Testis (tissue), 3 donors: ENCODE measurements around the gene OTOGL. TPM values are rescaled to one million over a fixed set of nuclear protein-coding genes. Genes with fewer than 3 reads are reported as not detected.

Source experiments
- DNase-seq: peaks from one replicate; pipeline ENCODE4 v3.0.0-alpha.2; 2019
- H3K27ac ChIP-seq, 2 donors: fragments of 200-600 bp; sonication (generic); one replicate each; pipeline ENCODE4 v1.5.1; 2019
- H3K27me3 ChIP-seq: fragments of 200-600 bp; sonication (generic); one replicate; pipeline ENCODE4 v1.5.1; 2019
- H3K36me3 ChIP-seq: fragments of 200-600 bp; sonication (generic); one replicate; pipeline ENCODE4 v1.5.1; 2017; ENCODE audit warnings: low read depth; ENCODE audit errors: missing control alignments
- H3K4me1 ChIP-seq: fragments of 200-600 bp; sonication (generic); one replicate; pipeline ENCODE4 v1.5.1; 2019
- H3K4me3 ChIP-seq, 2 donors: fragments of 200-600 bp; sonication (generic); one replicate each; pipeline ENCODE4 v1.5.1; 2017 to 2019
- H3K9me3 ChIP-seq: fragments of 200-600 bp; sonication (generic); one replicate; pipeline ENCODE4 v1.5.1; 2017
- CTCF ChIP-seq, 3 experiments: fragments of 450-650 bp in 2 of 3; fragments of 200-600 bp in 1 of 3; sonication (generic) in 1 of 3; IDR thresholded peaks; one replicate each; pipeline ENCODE4 v1.5.1; 2016 to 2019; ENCODE audit warnings: antibody characterized with exemption in 3 of 3, mild to moderate bottlenecking in 2 of 3, moderate library complexity in 1 of 3
- POLR2A ChIP-seq: fragments of 450-650 bp; IDR thresholded peaks from one replicate; pipeline ENCODE4 v1.6.1; 2017; ENCODE audit warnings: antibody characterized with exemption, mild to moderate bottlenecking, moderate library complexity
- WGBS, 2 donors: methylation state at CpG; one replicate each; pipeline ENCODE4 v1.1.5; 2018; 5-methylcytosine and 5-hydroxymethylcytosine counted together
- intact Hi-C: fragments of 100-400 bp; cut with DNase I; formaldehyde crosslinking; loops from one replicate; pipeline ENCODE4 v1.15.1; 2023; ENCODE audit warnings: low total_unique reads
- polyA plus RNA-seq: library from polyadenylated mRNA; stranded (reverse); fragments of 350-450 nt; fragmentation: Illumina TruSeq; extraction: RNeasy Lipid Tissue Mini Kit (QIAGEN cat#74804); gene quantifications from one replicate; pipeline ENCODE4 v1.2.3, GENCODE V29; 2014; ENCODE audit warnings: low read depth, low replicate concordance; ENCODE audit not compliant: insufficient read depth
- total RNA-seq, 2 donors: library from RNA; depleted of rRNA; stranded (reverse); fragments of >200 nt; gene quantifications; one replicate each; pipeline ENCODE4 v1.2.3, GENCODE V29; 2016

The OTOGL gene
- total and polyA plus RNA-seq, 3 donors from 2014 or later: 0.87 to 0.88 (median 0.87) TPM

- H3K36me3 ChIP-seq: no peaks in the 10 kb centered on the region
- DNase-seq: no peak
- WGBS, 2 donors: 88 to 93% methylated on average over 1 of the region's 1 CpG
- intact Hi-C loops: no loop called here
- no peak overlapping the region for H3K4me3 ChIP-seq
- TF ChIP-seq CTCF (IDR thresholded peaks at IDR 0.05) (no peak), POLR2A (no peak)
- H3K27me3 ChIP-seq: no peaks in the 10 kb centered on the region
- H3K9me3 ChIP-seq: no peaks in the 10 kb centered on the region
- H3K4me1 ChIP-seq: no peaks in the 10 kb centered on the region
- H3K27ac ChIP-seq: no peak overlapping the region
Observed at GRCh38 chr12:80273144-80273543, 173.8 kb downstream of the OTOGL start.

- intact Hi-C loops: no loop called here
- no peak for TF ChIP-seq CTCF (IDR thresholded peaks at IDR 0.05)
- TF ChIP-seq POLR2A: no peak
Observed at GRCh38 chr12:80277732-80278131, 178.4 kb downstream of the OTOGL start.

GRCh38 chr12:80282226-80282625, 182.9 kb downstream of the OTOGL start:
- Histone ChIP-seq H3K27me3 (no peaks in the 10 kb centered on the region), H3K4me3 (no peak overlapping the region), H3K27ac (no peak overlapping the region), H3K9me3 (no peaks in the 10 kb centered on the region), H3K4me1 (no peaks in the 10 kb centered on the region), H3K36me3 (no peaks in the 10 kb centered on the region)
- 80 to 87% methylated on average over 4 of the region's 4 CpGs for WGBS, 2 donors
- intact Hi-C loops: no loop called here
- no peak for DNase-seq
- TF ChIP-seq CTCF (IDR thresholded peaks at IDR 0.05): no peak
- TF ChIP-seq POLR2A: no peak

More at GRCh38 chr12:80277732-80278131, 178.4 kb downstream of the OTOGL start:
- Histone ChIP-seq H3K4me3 (no peak overlapping the region), H3K9me3 (no peaks in the 10 kb centered on the region), H3K36me3 (no peaks in the 10 kb centered on the region), H3K4me1 (no peaks in the 10 kb centered on the region), H3K27me3 (no peaks in the 10 kb centered on the region), H3K27ac (no peak overlapping the region)
- WGBS, 2 donors: 94 to 97% methylated on average over 4 of the region's 4 CpGs
- DNase-seq: no peak

GRCh38 chr12:80282761-80283160, 183.4 kb downstream of the OTOGL start:
- H3K4me1 ChIP-seq: no peaks in the 10 kb centered on the region
- intact Hi-C loops: no loop called here
- H3K27me3 ChIP-seq: no peaks in the 10 kb centered on the region

More at GRCh38 chr12:80282761-80283160, 183.4 kb downstream of the OTOGL start:
- H3K4me3 ChIP-seq: no peak overlapping the region
- TF ChIP-seq CTCF (IDR thresholded peaks at IDR 0.05): no peak
- TF ChIP-seq POLR2A: no peak
- H3K27ac ChIP-seq: no peak overlapping the region
- H3K36me3 ChIP-seq: no peaks in the 10 kb centered on the region
- no peak for DNase-seq
- H3K9me3 ChIP-seq: no peaks in the 10 kb centered on the region
